HG03460 (cell line): ENCODE results near the gene PDCD4.

Source experiments
- ATAC-seq: cut with Tn5 transposase; IDR thresholded peaks from one replicate; pipeline ENCODE4 v1.9.1; 2021; ENCODE audit not compliant: unreplicated experiment

PDCD4 gene

GRCh38 chr10:110841767-110842267 is 29.9 kb upstream of the PDCD4 start:
- peak; percentile 52 for ATAC-seq

- no peak for ATAC-seq
These were observed 29.3 kb upstream of the PDCD4 start for GRCh38 chr10:110842326-110842904.

GRCh38 chr10:110843031-110843430 is 28.7 kb upstream of the PDCD4 start:
- peak; percentile 81 for ATAC-seq

- ATAC-seq, result no peak
These were observed 27.7 kb upstream of the PDCD4 start for GRCh38 chr10:110843796-110844616.

- no peak for ATAC-seq
These were observed 27.2 kb upstream of the PDCD4 start for GRCh38 chr10:110844617-110844881.

- ATAC-seq, result no peak
These were observed 26.5 kb upstream of the PDCD4 start for GRCh38 chr10:110845192-110845755.

- no peak for ATAC-seq
These were observed 25.7 kb upstream of the PDCD4 start for GRCh38 chr10:110845756-110846620.

GRCh38 chr10:110847374-110847773 is 24.4 kb upstream of the PDCD4 start:
- no peak for ATAC-seq

GRCh38 chr10:110848106-110848505 is 23.6 kb upstream of the PDCD4 start:
- no peak for ATAC-seq

- no peak for ATAC-seq
These were observed 21.6 kb upstream of the PDCD4 start for GRCh38 chr10:110850099-110850498.

GRCh38 chr10:110851020-110851612 is 20.6 kb upstream of the PDCD4 start:
- no peak for ATAC-seq

- ATAC-seq, result no peak
These were observed 19.4 kb upstream of the PDCD4 start for GRCh38 chr10:110852255-110852896.

GRCh38 chr10:110852947-110853346 is 18.8 kb upstream of the PDCD4 start:
- ATAC-seq, result no peak

- no peak for ATAC-seq
These were observed 17.7 kb upstream of the PDCD4 start for GRCh38 chr10:110853921-110854605.

- ATAC-seq, result peak; percentile 50
These were observed 14.2 kb upstream of the PDCD4 start for GRCh38 chr10:110857265-110858171.

GRCh38 chr10:110858297-110858934 is 13.3 kb upstream of the PDCD4 start:
- no peak for ATAC-seq

GRCh38 chr10:110859206-110859972 is 12.3 kb upstream of the PDCD4 start:
- ATAC-seq, result no peak

GRCh38 chr10:110859973-110860376 is 11.8 kb upstream of the PDCD4 start:
- no peak for ATAC-seq
